GM18511 (cell line): ENCODE results near the gene ALKBH6.

Experiments used
- ATAC-seq: cut with Tn5 transposase; IDR thresholded peaks from one replicate; pipeline ENCODE4 v1.9.1; 2021; ENCODE audit warnings: mild to moderate bottlenecking, moderate library complexity; ENCODE audit not compliant: unreplicated experiment

The ALKBH6 gene

GRCh38 chr19:35960432-35960972, 53.5 kb downstream of the ALKBH6 start:
- ATAC-seq, result no peak

- ATAC-seq, result no peak
These were observed 54.1 kb downstream of the ALKBH6 start for GRCh38 chr19:35959968-35960320.
